IMR-90 (cell line): ENCODE measurements around the gene PIAS3. TPM values are rescaled to one million over a fixed set of nuclear protein-coding genes. Genes with fewer than 3 reads are reported as not detected.

Experiments
- ATAC-seq: fragments of 200-7000 bp; cut with Tn5 transposase; 2 replicates; pipeline ENCODE4 v1.9.1; 2020; ENCODE audit warnings: low read depth, mild to moderate bottlenecking, moderate library complexity
- BruUV-seq: library from RNA; stranded (reverse); fragments of 400-500 nt; replicated peaks from 2 replicates; lab custom pipeline; 2021; lab: Mats Ljungman, UMichigan
- CTCF ChIA-PET: fragments of 300-600 bp; formaldehyde crosslinking; extraction: SDS; loops from one replicate; lab custom pipeline; 2021; ENCODE audit warnings: antibody characterized with exemption; lab: Yijun Ruan, JAX
- POLR2A ChIA-PET: fragments of 300-600 bp; sonication (Branson Sonifier 250); formaldehyde crosslinking; loops from one replicate; lab custom pipeline; 2022; ENCODE audit warnings: antibody characterized with exemption; ENCODE audit not compliant: unreplicated experiment; lab: Charles Lee
- DNase-seq: peaks from one replicate; pipeline ENCODE4 v3.0.0; 2013
- H2AFZ ChIP-seq: replicated peaks from 2 replicates; pipeline ENCODE3; 2013; ENCODE audit warnings: low read length, mild to moderate bottlenecking; ENCODE audit not compliant: poor library complexity
- H2AK5ac ChIP-seq: 2 replicates; pipeline ENCODE4 v1.6.1; 2013; ENCODE audit warnings: low read depth, low read length, inconsistent platforms
- H2AK9ac ChIP-seq: replicated peaks from 2 replicates; pipeline ENCODE3; 2013; ENCODE audit warnings: mild to moderate bottlenecking, low read depth, low read length, moderate library complexity; ENCODE audit not compliant: poor library complexity
- H2BK120ac ChIP-seq: 2 replicates; pipeline ENCODE4 v1.6.1; 2013; ENCODE audit warnings: low read depth, low read length, inconsistent platforms
- H2BK15ac ChIP-seq: 3 replicates; pipeline ENCODE4 v1.6.1; 2013; ENCODE audit warnings: low read depth, low read length, inconsistent platforms
- H2BK20ac ChIP-seq: 2 replicates; pipeline ENCODE4 v1.6.1; 2013; ENCODE audit warnings: low read depth, mild to moderate bottlenecking, inconsistent platforms, low read length, moderate library complexity
- H2BK5ac ChIP-seq: 2 replicates; pipeline ENCODE4 v1.6.1; 2013; ENCODE audit warnings: mild to moderate bottlenecking, low read depth, low read length, inconsistent platforms; ENCODE audit not compliant: poor library complexity, severe bottlenecking
- H3K14ac ChIP-seq: replicated peaks from 2 replicates; pipeline ENCODE4 v1.6.1; 2013; ENCODE audit warnings: low read depth, low read length, inconsistent platforms
- H3K18ac ChIP-seq: 2 replicates; pipeline ENCODE4 v1.6.1; 2013; ENCODE audit warnings: low read depth, low read length, control low read depth
- H3K23ac ChIP-seq: 2 replicates; pipeline ENCODE4 v1.6.1; 2013; ENCODE audit warnings: low read depth, low read length, inconsistent platforms
- H3K27ac ChIP-seq: 2 replicates; pipeline ENCODE4 v1.5.1; 2013; ENCODE audit warnings: mild to moderate bottlenecking, control low read depth, low read length; ENCODE audit not compliant: insufficient read depth
- H3K27me3 ChIP-seq: 2 replicates; pipeline ENCODE4 v1.6.1; 2013; ENCODE audit warnings: low read length; ENCODE audit not compliant: control insufficient read depth, insufficient read depth
- H3K36me3 ChIP-seq: 2 replicates; pipeline ENCODE4 v1.6.1; 2013; ENCODE audit warnings: low read length, mixed read lengths; ENCODE audit not compliant: control insufficient read depth, insufficient read depth
- H3K4ac ChIP-seq: 2 replicates; pipeline ENCODE4 v1.6.1; 2013; ENCODE audit warnings: low read depth, low read length, inconsistent platforms
- H3K4me1 ChIP-seq: 2 replicates; pipeline ENCODE4 v1.6.1; 2013; ENCODE audit warnings: low read length, mixed read lengths; ENCODE audit not compliant: control insufficient read depth, insufficient read depth
- H3K4me2 ChIP-seq: 2 replicates; pipeline ENCODE4 v1.6.1; 2013; ENCODE audit warnings: low read depth, mild to moderate bottlenecking, control low read depth, low read length, moderate library complexity
- H3K4me3 ChIP-seq: 2 replicates; pipeline ENCODE4 v1.5.1; 2013; ENCODE audit warnings: low read depth, mild to moderate bottlenecking, control low read depth, low read length, moderate library complexity; ENCODE audit not compliant: insufficient read depth
- H3K56ac ChIP-seq: 2 replicates; pipeline ENCODE4 v1.6.1; 2013; ENCODE audit warnings: low read length, inconsistent platforms; ENCODE audit not compliant: insufficient read depth; ENCODE audit errors: extremely low read depth
- H3K79me1 ChIP-seq, 2 experiments: 2 replicates each; pipeline ENCODE4 v1.6.1; 2013; ENCODE audit warnings: low read length in 2 of 2, inconsistent platforms in 1 of 2, low read depth in 1 of 2
- H3K9ac ChIP-seq: 2 replicates; pipeline ENCODE4 v1.6.1; 2013; ENCODE audit warnings: low read depth, low read length, control low read depth
- H3K9me1 ChIP-seq: 2 replicates; pipeline ENCODE4 v1.6.1; 2013; ENCODE audit warnings: low read length, inconsistent platforms; ENCODE audit not compliant: insufficient read depth
- H3K9me3 ChIP-seq: 2 replicates; pipeline ENCODE4 v1.6.1; 2013; ENCODE audit warnings: low read length; ENCODE audit not compliant: control insufficient read depth, insufficient read depth
- H4K20me1 ChIP-seq: 2 replicates; pipeline ENCODE4 v1.6.1; 2013; ENCODE audit warnings: low read length, inconsistent platforms; ENCODE audit not compliant: insufficient read depth
- H4K5ac ChIP-seq: 2 replicates; pipeline ENCODE4 v1.6.1; 2013; ENCODE audit warnings: mild to moderate bottlenecking, low read depth, low read length, control low read depth
- H4K8ac ChIP-seq, 2 experiments: 2 replicates each; pipeline ENCODE4 v1.6.1; 2013; ENCODE audit warnings: low read depth in 2 of 2, low read length in 2 of 2, control low read depth in 1 of 2, inconsistent platforms in 1 of 2
- H4K91ac ChIP-seq: 2 replicates; pipeline ENCODE4 v1.6.1; 2013; ENCODE audit warnings: low read depth, low read length, inconsistent platforms; ENCODE audit not compliant: insufficient read depth
- BHLHE40 ChIP-seq: fragments of 150-350 bp; IDR thresholded peaks from 2 replicates; pipeline ENCODE4 v1.6.1; 2016; ENCODE audit warnings: mild to moderate bottlenecking, low read depth, low read length
- CEBPB ChIP-seq: IDR thresholded peaks from 2 replicates; pipeline ENCODE4 v1.6.1; 2012; ENCODE audit warnings: low read depth, low read length, improper control_type of control experiment
- CHD1 ChIP-seq: IDR thresholded peaks from 2 replicates; pipeline ENCODE4 v1.6.1; 2012; ENCODE audit warnings: low read depth, low read length, improper control_type of control experiment
- ELK1 ChIP-seq: fragments of 150-350 bp; IDR thresholded peaks from 2 replicates; pipeline ENCODE4 v1.6.1; 2016; ENCODE audit warnings: low read depth, mild to moderate bottlenecking, low read length, moderate library complexity, borderline replicate concordance
- FOS ChIP-seq: fragments of 150-350 bp; IDR thresholded peaks from 2 replicates; pipeline ENCODE4 v1.6.1; 2016; ENCODE audit warnings: low read depth, low read length
- MAFK ChIP-seq: IDR thresholded peaks from 2 replicates; pipeline ENCODE4 v1.6.1; 2012; ENCODE audit warnings: low read depth, low read length, improper control_type of control experiment
- MAZ ChIP-seq: IDR thresholded peaks from 2 replicates; pipeline ENCODE4 v1.6.1; 2012; ENCODE audit warnings: low read depth, mild to moderate bottlenecking, low read length, improper control_type of control experiment, moderate library complexity, borderline replicate concordance
- NFE2L2 ChIP-seq: fragments of 150-350 bp; IDR thresholded peaks from 2 replicates; pipeline ENCODE4 v1.6.1; 2016; ENCODE audit warnings: low read depth, mild to moderate bottlenecking, low read length
- POLR2A ChIP-seq: IDR thresholded peaks from 2 replicates; pipeline ENCODE4 v1.6.1; 2012; ENCODE audit warnings: mild to moderate bottlenecking, low read depth, low read length
- RAD21 ChIP-seq: IDR thresholded peaks from 2 replicates; pipeline ENCODE4 v1.6.1; 2012; ENCODE audit warnings: low read length, improper control_type of control experiment
- RCOR1 ChIP-seq: IDR thresholded peaks from 2 replicates; pipeline ENCODE4 v1.6.1; 2012; ENCODE audit warnings: mild to moderate bottlenecking, low read length, improper control_type of control experiment; ENCODE audit not compliant: insufficient replicate concordance
- RFX5 ChIP-seq: IDR thresholded peaks from 2 replicates; pipeline ENCODE4 v1.8.0; 2012; ENCODE audit warnings: low read depth, mild to moderate bottlenecking, low read length, moderate library complexity
- SMC3 ChIP-seq: fragments of 150-350 bp; IDR thresholded peaks from 2 replicates; pipeline ENCODE4 v1.6.1; 2016; ENCODE audit warnings: low read depth, mild to moderate bottlenecking, antibody characterized with exemption, low read length, moderate library complexity
- WGBS, 2 experiments: methylation state at CpG; one replicate each; pipeline versions ENCODE4 v1.1.5 to v1.1.7; 2013; ENCODE audit warnings: missing lambda C conversion rate in 2 of 2; ENCODE audit not compliant: insufficient read length in 1 of 2; ENCODE audit errors: extremely low coverage in 2 of 2; 5-methylcytosine and 5-hydroxymethylcytosine counted together
- dilution Hi-C: fragments of 300-500 bp; cut with HindIII; formaldehyde crosslinking; loops from one replicate; pipeline ENCODE4 v1.14.3; 2018; ENCODE audit warnings: low sequenced_read_pairs; ENCODE audit not compliant: unreplicated experiment
- in situ Hi-C: fragments of 300-500 bp; cut with MboI; formaldehyde crosslinking; loops from 3 replicates; pipeline ENCODE4 v1.14.3; 2019; ENCODE audit warnings: low sequenced_read_pairs, inconsistent platforms, mixed read lengths
- intact Hi-C: fragments of 100-400 bp; cut with micrococcal nuclease; formaldehyde crosslinking; loops from 2 replicates; pipeline ENCODE4 v1.10.0; 2022
- polyA plus RNA-seq, 3 experiments: library from polyadenylated mRNA; depleted of rRNA; stranded (reverse); fragments of >200 nt; gene quantifications; 2 replicates each; pipeline ENCODE4 v1.2.3, GENCODE V29; 2012; ENCODE audit warnings: low replicate concordance in 1 of 3
- total RNA-seq: library from RNA; depleted of rRNA; stranded (reverse); fragments of >200 nt; gene quantifications from 2 replicates; pipeline ENCODE4 v1.2.3, GENCODE V29; 2012
- TF ChIP-seq, protein P1 (sequence below): conservative IDR thresholded peaks from 2 replicates; pipeline ENCODE4 v1.5.1; 2012; ENCODE audit warnings: mild to moderate bottlenecking, low read depth, low read length, improper control_type of control experiment
- TF ChIP-seq, protein P2 (sequence below): fragments of 150-350 bp; IDR thresholded peaks from 2 replicates; pipeline ENCODE4 v1.6.1; 2017; ENCODE audit warnings: mild to moderate bottlenecking, antibody characterized with exemption, low read length, low read depth

The PIAS3 gene
- total and polyA plus RNA-seq, 2 of the 4 experiments (the other 2 are of a cell fraction), result 11.1 to 53.7 TPM

- Histone ChIP-seq H4K20me1 (peaks cover 16% of the 10 kb centered on the region; the same call in 1 of the 2 replicates), H3K4me2 (peak overlapping the region; percentile 69), H2AK5ac (peak overlapping the region; percentile 87), H3K9me1 (peaks cover 16% of the 10 kb centered on the region), H3K27me3 (no peaks in the 10 kb centered on the region), H3K14ac (peak overlapping the region; percentile 89), H2BK5ac (peak overlapping the region; percentile 83), H3K27ac (peak overlapping the region; percentile 83), H2BK120ac (peak overlapping the region; percentile 70; the same call in 1 of the 2 replicates), H3K56ac (peak overlapping the region; percentile 88), H4K5ac (peak overlapping the region; percentile 57), H3K36me3 (peaks cover 20% of the 10 kb centered on the region), H3K23ac (peak overlapping the region; percentile 96), H3K79me1 (peaks cover 19 to 46% of the 10 kb centered on the region in 2 experiments), H4K8ac (peak overlapping the region; percentile 18 to 99), H2BK15ac (peak overlapping the region; percentile 59; the same call in 1 of the 3 replicates), H2BK20ac (no peak overlapping the region), H3K18ac (peak overlapping the region; percentile 33), H3K4ac (peak overlapping the region; percentile 93), H2AFZ (peak overlapping the region; percentile 100), H3K9ac (peak overlapping the region; percentile 82), H3K9me3 (no peaks in the 10 kb centered on the region), H3K4me1 (peaks cover 3% of the 10 kb centered on the region), H2AK9ac (peak overlapping the region; percentile 98), H4K91ac (peak overlapping the region; percentile 72), H3K4me3 (peak overlapping the region; percentile 84)
- dilution Hi-C loops (no loop called here), intact Hi-C loops (loop anchor here (1.0 to 5.0 kb wide), 2 partner anchors 33 to 98 kb away; partner anchors contain the start of gene LIX1L), in situ Hi-C loops (no loop called here)
- CTCF ChIA-PET, result interaction anchor here (0.6 to 2.3 kb wide), 10 partner anchors 10 to 148 kb away, joined by 3 to 13 read pairs (median 5); partner anchors contain the start of genes LIX1L and NUDT17
- POLR2A ChIA-PET, result interaction anchor here (0.6 to 1.7 kb wide), 3 partner anchors 13 to 94 kb away, joined by 5 to 14 read pairs (median 8); no protein-coding TSS in a partner anchor
- ATAC-seq (peak; percentile 84), DNase-seq (peak; percentile 82)
- no TSS peak for BruUV-seq
- 0% methylated on average over 8 of the region's 41 CpGs; no CpG with 5 or more reads in 1 of the 2 experiments for WGBS, 2 experiments
- TF ChIP-seq ELK1 (no peak), CHD1 (no peak), MAFK (no peak), SMC3 (no peak), POLR2A (peak; percentile 52; the same call in 1 of the 2 replicates), MAZ (peak; percentile 82; the same call in 1 of the 2 replicates), NFE2L2 (no peak), FOS (no peak), RCOR1 (no peak), CEBPB (no peak), RAD21 (no peak), RFX5 (no peak), BHLHE40 (no peak)
- TF ChIP-seq, protein P1, sequence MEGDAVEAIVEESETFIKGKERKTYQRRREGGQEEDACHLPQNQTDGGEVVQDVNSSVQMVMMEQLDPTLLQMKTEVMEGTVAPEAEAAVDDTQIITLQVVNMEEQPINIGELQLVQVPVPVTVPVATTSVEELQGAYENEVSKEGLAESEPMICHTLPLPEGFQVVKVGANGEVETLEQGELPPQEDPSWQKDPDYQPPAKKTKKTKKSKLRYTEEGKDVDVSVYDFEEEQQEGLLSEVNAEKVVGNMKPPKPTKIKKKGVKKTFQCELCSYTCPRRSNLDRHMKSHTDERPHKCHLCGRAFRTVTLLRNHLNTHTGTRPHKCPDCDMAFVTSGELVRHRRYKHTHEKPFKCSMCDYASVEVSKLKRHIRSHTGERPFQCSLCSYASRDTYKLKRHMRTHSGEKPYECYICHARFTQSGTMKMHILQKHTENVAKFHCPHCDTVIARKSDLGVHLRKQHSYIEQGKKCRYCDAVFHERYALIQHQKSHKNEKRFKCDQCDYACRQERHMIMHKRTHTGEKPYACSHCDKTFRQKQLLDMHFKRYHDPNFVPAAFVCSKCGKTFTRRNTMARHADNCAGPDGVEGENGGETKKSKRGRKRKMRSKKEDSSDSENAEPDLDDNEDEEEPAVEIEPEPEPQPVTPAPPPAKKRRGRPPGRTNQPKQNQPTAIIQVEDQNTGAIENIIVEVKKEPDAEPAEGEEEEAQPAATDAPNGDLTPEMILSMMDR, result peak; percentile 22; the same call in 1 of the 2 replicates
- TF ChIP-seq, protein P2, sequence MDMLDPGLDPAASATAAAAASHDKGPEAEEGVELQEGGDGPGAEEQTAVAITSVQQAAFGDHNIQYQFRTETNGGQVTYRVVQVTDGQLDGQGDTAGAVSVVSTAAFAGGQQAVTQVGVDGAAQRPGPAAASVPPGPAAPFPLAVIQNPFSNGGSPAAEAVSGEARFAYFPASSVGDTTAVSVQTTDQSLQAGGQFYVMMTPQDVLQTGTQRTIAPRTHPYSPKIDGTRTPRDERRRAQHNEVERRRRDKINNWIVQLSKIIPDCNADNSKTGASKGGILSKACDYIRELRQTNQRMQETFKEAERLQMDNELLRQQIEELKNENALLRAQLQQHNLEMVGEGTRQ, result no peak
These were observed 676 bp upstream of the PIAS3 start for GRCh38 chr1:145859491-145860023.
